Stimulated activated CD4-positive, alpha-beta T cell treated with anti-CD3 and anti-CD28 coated beads, Interleukin-1b, Interleukin-23, amount 100 ng/mL, for 1 hour (primary cell): ENCODE data around the gene SPOCK1.

ENCODE experiments used
- DNase-seq, 2 donors: peaks; one replicate each; pipeline ENCODE4 v3.0.0-alpha.2; 2020; ENCODE audit warnings: low read depth in 2 of 2

SPOCK1 gene

GRCh38 chr5:137223324-137224295 lies 275.5 kb downstream of the SPOCK1 start:
- DNase-seq = no peak

GRCh38 chr5:137221943-137222342 lies 277.2 kb downstream of the SPOCK1 start:
- no peak for DNase-seq

GRCh38 chr5:137220523-137220927 lies 278.6 kb downstream of the SPOCK1 start:
- DNase-seq = no peak

- no peak for DNase-seq
These were observed 280.2 kb downstream of the SPOCK1 start for GRCh38 chr5:137218896-137219295.

GRCh38 chr5:137218471-137218870 lies 280.7 kb downstream of the SPOCK1 start:
- no peak for DNase-seq

GRCh38 chr5:137217599-137218200 lies 281.4 kb downstream of the SPOCK1 start:
- DNase-seq = no peak

GRCh38 chr5:137216976-137217598 lies 282.0 kb downstream of the SPOCK1 start:
- no peak for DNase-seq

GRCh38 chr5:137215780-137216179 lies 283.3 kb downstream of the SPOCK1 start:
- no peak for DNase-seq

GRCh38 chr5:137215261-137215660 lies 283.9 kb downstream of the SPOCK1 start:
- DNase-seq = no peak

- no peak for DNase-seq
These were observed 284.5 kb downstream of the SPOCK1 start for GRCh38 chr5:137214446-137215189.

GRCh38 chr5:137212471-137212870 lies 286.7 kb downstream of the SPOCK1 start:
- DNase-seq = no peak

GRCh38 chr5:137209232-137209809 lies 289.8 kb downstream of the SPOCK1 start:
- no peak for DNase-seq

GRCh38 chr5:137207023-137207760 lies 291.9 kb downstream of the SPOCK1 start:
- no peak for DNase-seq

GRCh38 chr5:137206030-137206715 lies 293.0 kb downstream of the SPOCK1 start:
- DNase-seq = no peak

GRCh38 chr5:137205231-137206027 lies 293.7 kb downstream of the SPOCK1 start:
- no peak for DNase-seq

GRCh38 chr5:137203011-137203632 lies 296.0 kb downstream of the SPOCK1 start:
- DNase-seq = no peak

GRCh38 chr5:137201876-137202275 lies 297.2 kb downstream of the SPOCK1 start:
- no peak for DNase-seq

GRCh38 chr5:137200906-137201700 lies 298.0 kb downstream of the SPOCK1 start:
- DNase-seq = no peak
